ENCODE measurements around the gene TPH1. TPM values are rescaled to one million over a fixed set of nuclear protein-coding genes. Genes with fewer than 3 reads are reported as not detected.

TPH1 gene
- under 0.01 TPM for total RNA-seq

GRCh38 chr11:18046116-18046777 is at the start of gene TPH1:
TPH1 (minus strand) TSS chr11:18046269; CDS start chr11:18040762, 5,507 bp downstream.
- Histone ChIP-seq H3K36me3 (ENCODE audit: control insufficient read depth in 3 of 3, insufficient read depth in 3 of 3, low read length in 3 of 3) (no peaks in the 10 kb centered on the region), H3K9me3 (ENCODE audit: control insufficient read depth in 3 of 3, low read length in 3 of 3) (no peaks in the 10 kb centered on the region), H3K27ac (ENCODE audit: low read depth, low read length) (no peak within 1 kb of the TSS), H3K4me3 (ENCODE audit: low read length in 3 of 3) (no peak within 1 kb of the TSS), H3K9ac (ENCODE audit: low read depth in 1 of 3, low read length in 3 of 3) (peak within 1 kb of the TSS in 1 of 3 donors; percentile 1), H3K27me3 (ENCODE audit: control insufficient read depth in 3 of 3, insufficient read depth in 3 of 3, low read length in 3 of 3) (peaks cover 10 to 11% (median 11%) of the 10 kb centered on the region in 3 donors), H3K4me1 (ENCODE audit: control insufficient read depth in 3 of 3, insufficient read depth in 3 of 3, low read length in 3 of 3) (no peaks in the 10 kb centered on the region)

- no peaks in the 10 kb centered on the region for H3K27me3 ChIP-seq (ENCODE audit: control insufficient read depth in 3 of 3, insufficient read depth in 3 of 3, low read length in 3 of 3)
- H3K4me3 ChIP-seq (ENCODE audit: low read length in 3 of 3) = no peak overlapping the region
- peaks cover 13 to 48% (median 38%) of the 10 kb centered on the region in 3 donors for H3K36me3 ChIP-seq (ENCODE audit: control insufficient read depth in 3 of 3, insufficient read depth in 3 of 3, low read length in 3 of 3)
- H3K9ac ChIP-seq (ENCODE audit: low read depth in 1 of 3, low read length in 3 of 3) = no peak overlapping the region
- no peaks in the 10 kb centered on the region for H3K9me3 ChIP-seq (ENCODE audit: control insufficient read depth in 3 of 3, low read length in 3 of 3)
- no peaks in the 10 kb centered on the region for H3K4me1 ChIP-seq (ENCODE audit: control insufficient read depth in 3 of 3, insufficient read depth in 3 of 3, low read length in 3 of 3)
- no peak overlapping the region for H3K27ac ChIP-seq (ENCODE audit: low read depth, low read length)
Observed at GRCh38 chr11:18093959-18094358, 47.9 kb upstream of the TPH1 start.

- Histone ChIP-seq H3K27ac (ENCODE audit: low read depth, low read length) (no peak overlapping the region), H3K27me3 (ENCODE audit: control insufficient read depth in 3 of 3, insufficient read depth in 3 of 3, low read length in 3 of 3) (no peaks in the 10 kb centered on the region), H3K4me3 (ENCODE audit: low read length in 3 of 3) (no peak overlapping the region), H3K4me1 (ENCODE audit: control insufficient read depth in 3 of 3, insufficient read depth in 3 of 3, low read length in 3 of 3) (no peaks in the 10 kb centered on the region), H3K9ac (ENCODE audit: low read depth in 1 of 3, low read length in 3 of 3) (no peak overlapping the region), H3K36me3 (ENCODE audit: control insufficient read depth in 3 of 3, insufficient read depth in 3 of 3, low read length in 3 of 3) (peaks cover 19 to 65% (median 55%) of the 10 kb centered on the region in 3 donors), H3K9me3 (ENCODE audit: control insufficient read depth in 3 of 3, low read length in 3 of 3) (no peaks in the 10 kb centered on the region)
Observed at GRCh38 chr11:18091731-18092130, 45.7 kb upstream of the TPH1 start.

- no peak overlapping the region for H3K27ac ChIP-seq (ENCODE audit: low read depth, low read length)
- H3K9me3 ChIP-seq (ENCODE audit: control insufficient read depth in 3 of 3, low read length in 3 of 3) = no peaks in the 10 kb centered on the region
- peaks cover 13 to 57% (median 50%) of the 10 kb centered on the region in 3 donors for H3K36me3 ChIP-seq (ENCODE audit: control insufficient read depth in 3 of 3, insufficient read depth in 3 of 3, low read length in 3 of 3)
- H3K4me1 ChIP-seq (ENCODE audit: control insufficient read depth in 3 of 3, insufficient read depth in 3 of 3, low read length in 3 of 3) = no peaks in the 10 kb centered on the region
- no peak overlapping the region for H3K4me3 ChIP-seq (ENCODE audit: low read length in 3 of 3)
- no peaks in the 10 kb centered on the region for H3K27me3 ChIP-seq (ENCODE audit: control insufficient read depth in 3 of 3, insufficient read depth in 3 of 3, low read length in 3 of 3)
- no peak overlapping the region for H3K9ac ChIP-seq (ENCODE audit: low read depth in 1 of 3, low read length in 3 of 3)
Observed at GRCh38 chr11:18088966-18089365, 42.9 kb upstream of the TPH1 start.

GRCh38 chr11:18088366-18088765 is 42.3 kb upstream of the TPH1 start:
- Histone ChIP-seq H3K27me3 (ENCODE audit: control insufficient read depth in 3 of 3, insufficient read depth in 3 of 3, low read length in 3 of 3) (no peaks in the 10 kb centered on the region), H3K9me3 (ENCODE audit: control insufficient read depth in 3 of 3, low read length in 3 of 3) (no peaks in the 10 kb centered on the region), H3K36me3 (ENCODE audit: control insufficient read depth in 3 of 3, insufficient read depth in 3 of 3, low read length in 3 of 3) (peaks cover 13 to 51% (median 45%) of the 10 kb centered on the region in 3 donors), H3K4me1 (ENCODE audit: control insufficient read depth in 3 of 3, insufficient read depth in 3 of 3, low read length in 3 of 3) (no peaks in the 10 kb centered on the region), H3K9ac (ENCODE audit: low read depth in 1 of 3, low read length in 3 of 3) (no peak overlapping the region), H3K4me3 (ENCODE audit: low read length in 3 of 3) (no peak overlapping the region), H3K27ac (ENCODE audit: low read depth, low read length) (no peak overlapping the region)

- Histone ChIP-seq H3K9me3 (ENCODE audit: control insufficient read depth in 3 of 3, low read length in 3 of 3) (no peaks in the 10 kb centered on the region), H3K9ac (ENCODE audit: low read depth in 1 of 3, low read length in 3 of 3) (no peak overlapping the region), H3K36me3 (ENCODE audit: control insufficient read depth in 3 of 3, insufficient read depth in 3 of 3, low read length in 3 of 3) (peaks cover 0 to 15% (median 7%) of the 10 kb centered on the region in 3 donors)
Observed at GRCh38 chr11:18081551-18081950, 35.5 kb upstream of the TPH1 start.

GRCh38 chr11:18080451-18080850 is 34.4 kb upstream of the TPH1 start:
- H3K4me1 ChIP-seq (ENCODE audit: control insufficient read depth in 3 of 3, insufficient read depth in 3 of 3, low read length in 3 of 3) = no peaks in the 10 kb centered on the region
- H3K27ac ChIP-seq (ENCODE audit: low read depth, low read length) = no peak overlapping the region
- peaks cover 0 to 11% (median 7%) of the 10 kb centered on the region in 3 donors for H3K36me3 ChIP-seq (ENCODE audit: control insufficient read depth in 3 of 3, insufficient read depth in 3 of 3, low read length in 3 of 3)

More at GRCh38 chr11:18081551-18081950, 35.5 kb upstream of the TPH1 start:
- Histone ChIP-seq H3K4me1 (ENCODE audit: control insufficient read depth in 3 of 3, insufficient read depth in 3 of 3, low read length in 3 of 3) (no peaks in the 10 kb centered on the region), H3K27ac (ENCODE audit: low read depth, low read length) (no peak overlapping the region), H3K27me3 (ENCODE audit: control insufficient read depth in 3 of 3, insufficient read depth in 3 of 3, low read length in 3 of 3) (no peaks in the 10 kb centered on the region), H3K4me3 (ENCODE audit: low read length in 3 of 3) (no peak overlapping the region)

GRCh38 chr11:18078909-18079308 is 32.8 kb upstream of the TPH1 start:
- H3K4me1 ChIP-seq (ENCODE audit: control insufficient read depth in 3 of 3, insufficient read depth in 3 of 3, low read length in 3 of 3) = no peaks in the 10 kb centered on the region
- H3K27me3 ChIP-seq (ENCODE audit: control insufficient read depth in 3 of 3, insufficient read depth in 3 of 3, low read length in 3 of 3) = no peaks in the 10 kb centered on the region
- no peak overlapping the region for H3K4me3 ChIP-seq (ENCODE audit: low read length in 3 of 3)
- no peak overlapping the region for H3K27ac ChIP-seq (ENCODE audit: low read depth, low read length)
- peaks cover 0 to 6% (median 3%) of the 10 kb centered on the region in 3 donors for H3K36me3 ChIP-seq (ENCODE audit: control insufficient read depth in 3 of 3, insufficient read depth in 3 of 3, low read length in 3 of 3)
- H3K9ac ChIP-seq (ENCODE audit: low read depth in 1 of 3, low read length in 3 of 3) = no peak overlapping the region
- H3K9me3 ChIP-seq (ENCODE audit: control insufficient read depth in 3 of 3, low read length in 3 of 3) = no peaks in the 10 kb centered on the region

More at GRCh38 chr11:18080451-18080850, 34.4 kb upstream of the TPH1 start:
- Histone ChIP-seq H3K4me3 (ENCODE audit: low read length in 3 of 3) (no peak overlapping the region), H3K9ac (ENCODE audit: low read depth in 1 of 3, low read length in 3 of 3) (no peak overlapping the region), H3K9me3 (ENCODE audit: control insufficient read depth in 3 of 3, low read length in 3 of 3) (no peaks in the 10 kb centered on the region), H3K27me3 (ENCODE audit: control insufficient read depth in 3 of 3, insufficient read depth in 3 of 3, low read length in 3 of 3) (no peaks in the 10 kb centered on the region)

GRCh38 chr11:18075444-18075843 is 29.4 kb upstream of the TPH1 start:
- Histone ChIP-seq H3K27me3 (ENCODE audit: control insufficient read depth in 3 of 3, insufficient read depth in 3 of 3, low read length in 3 of 3) (no peaks in the 10 kb centered on the region), H3K27ac (ENCODE audit: low read depth, low read length) (no peak overlapping the region), H3K9ac (ENCODE audit: low read depth in 1 of 3, low read length in 3 of 3) (no peak overlapping the region), H3K36me3 (ENCODE audit: control insufficient read depth in 3 of 3, insufficient read depth in 3 of 3, low read length in 3 of 3) (peaks cover 0 to 1% (median 1%) of the 10 kb centered on the region in 3 donors), H3K9me3 (ENCODE audit: control insufficient read depth in 3 of 3, low read length in 3 of 3) (no peaks in the 10 kb centered on the region), H3K4me3 (ENCODE audit: low read length in 3 of 3) (no peak overlapping the region), H3K4me1 (ENCODE audit: control insufficient read depth in 3 of 3, insufficient read depth in 3 of 3, low read length in 3 of 3) (no peaks in the 10 kb centered on the region)

- Histone ChIP-seq H3K27me3 (ENCODE audit: control insufficient read depth in 3 of 3, insufficient read depth in 3 of 3, low read length in 3 of 3) (no peaks in the 10 kb centered on the region), H3K9me3 (ENCODE audit: control insufficient read depth in 3 of 3, low read length in 3 of 3) (no peaks in the 10 kb centered on the region), H3K4me1 (ENCODE audit: control insufficient read depth in 3 of 3, insufficient read depth in 3 of 3, low read length in 3 of 3) (no peaks in the 10 kb centered on the region), H3K9ac (ENCODE audit: low read depth in 1 of 3, low read length in 3 of 3) (no peak overlapping the region), H3K36me3 (ENCODE audit: control insufficient read depth in 3 of 3, insufficient read depth in 3 of 3, low read length in 3 of 3) (no peaks in the 10 kb centered on the region), H3K27ac (ENCODE audit: low read depth, low read length) (no peak overlapping the region), H3K4me3 (ENCODE audit: low read length in 3 of 3) (no peak overlapping the region)
Observed at GRCh38 chr11:18071098-18071705, 25.1 kb upstream of the TPH1 start.

All from skeletal muscle tissue (tissue), 4 donors.